Measurements from ENCODE around the gene LYSMD4. TPM values are rescaled to one million over a fixed set of nuclear protein-coding genes. Genes with fewer than 3 reads are reported as not detected.
"Not testable (repeated sequence)": the region's sequence is repeated elsewhere in the genome, so short reads cannot be mapped to it uniquely, and the experiment has no call there.

LYSMD4 gene
- 1 to 10 TPM; 3.7 to 4.2 TPM for total RNA-seq

GRCh38 chr15:99733268-99734039 is at the start of gene LYSMD4:
TSS of gene LYSMD4 (minus strand) at chr15:99733437. CDS start at chr15:99731999, 1,438 bp downstream.
- peaks cover 5% of the 10 kb centered on the region for H3K36me3 Mint-ChIP-seq (ENCODE audit: low read depth)
- peaks cover 4% of the 10 kb centered on the region for H3K4me1 Mint-ChIP-seq
- no peaks in the 10 kb centered on the region for H3K27me3 Mint-ChIP-seq
- peak; percentile 99 for ATAC-seq (replicated peaks)
- peak within 1 kb of the TSS; percentile 87 for H3K4me3 Mint-ChIP-seq
- no peaks in the 10 kb centered on the region for H3K9me3 Mint-ChIP-seq
- H3K27ac Mint-ChIP-seq, result peak within 1 kb of the TSS; percentile 95

DNA sequence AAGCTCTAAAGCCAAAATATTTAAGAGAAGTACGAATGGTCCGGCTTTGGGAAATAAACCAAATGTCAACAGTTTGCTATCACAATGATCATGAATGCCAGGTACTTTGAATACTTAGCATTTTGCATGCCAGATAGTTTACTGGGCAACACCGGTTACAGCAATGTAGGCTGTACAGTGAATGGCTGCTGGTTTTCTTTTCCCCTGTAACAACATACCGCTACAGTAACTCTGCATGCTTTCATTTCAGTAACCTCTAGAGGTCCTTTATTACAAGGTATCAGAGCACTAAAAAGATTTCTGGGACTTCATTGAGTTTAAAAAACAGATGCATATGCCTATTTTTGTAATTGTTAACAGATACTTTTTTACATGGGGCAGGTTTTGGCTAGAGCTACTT is 48.8 kb upstream of the LYSMD4 start:
- H3K27me3 Mint-ChIP-seq; ATAC-seq (replicated peaks); H3K27ac Mint-ChIP-seq; H3K4me1 Mint-ChIP-seq; H3K36me3 Mint-ChIP-seq (ENCODE audit: low read depth); H3K4me3 Mint-ChIP-seq; H3K9me3 Mint-ChIP-seq: not testable (repeated sequence)

DNA sequence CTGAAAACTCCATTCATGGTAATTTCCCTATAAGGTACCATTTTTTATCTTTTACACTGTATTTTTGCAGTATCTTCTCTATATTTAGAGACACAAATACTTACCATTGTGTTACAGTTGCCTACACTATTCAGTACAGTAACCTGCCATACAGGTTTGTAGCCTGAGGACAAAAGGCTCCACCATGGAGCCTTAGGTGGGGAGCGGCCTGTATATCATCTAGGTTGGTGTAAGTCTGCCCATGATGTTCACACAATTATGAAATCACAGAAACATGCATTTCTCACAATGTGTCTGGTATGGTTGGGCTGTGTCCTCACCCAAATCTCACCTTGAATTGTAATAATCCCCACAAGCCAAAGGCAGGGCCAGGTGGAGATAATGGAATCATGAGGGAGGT is 43.9 kb upstream of the LYSMD4 start:
- H3K27me3 Mint-ChIP-seq, result no peaks in the 10 kb centered on the region
- H3K36me3 Mint-ChIP-seq (ENCODE audit: low read depth), result no peaks in the 10 kb centered on the region
- H3K9me3 Mint-ChIP-seq, result no peaks in the 10 kb centered on the region
- no peaks in the 10 kb centered on the region for H3K4me1 Mint-ChIP-seq
- ATAC-seq (replicated peaks), result no peak
- H3K4me3 Mint-ChIP-seq, result no peak overlapping the region
- no peak overlapping the region for H3K27ac Mint-ChIP-seq

GRCh38 chr15:99764522-99764921 is 31.3 kb upstream of the LYSMD4 start:
- ATAC-seq (replicated peaks), result no peak
- Mint-ChIP-seq H3K36me3 (ENCODE audit: low read depth) (no peaks in the 10 kb centered on the region), H3K27me3 (no peaks in the 10 kb centered on the region), H3K9me3 (no peaks in the 10 kb centered on the region), H3K4me3 (no peak overlapping the region), H3K4me1 (no peaks in the 10 kb centered on the region), H3K27ac (no peak overlapping the region)

- H3K4me1 Mint-ChIP-seq, result no peaks in the 10 kb centered on the region
- no peak for ATAC-seq (replicated peaks)
- no peak overlapping the region for H3K4me3 Mint-ChIP-seq
- no peaks in the 10 kb centered on the region for H3K36me3 Mint-ChIP-seq (ENCODE audit: low read depth)
- no peaks in the 10 kb centered on the region for H3K9me3 Mint-ChIP-seq
- H3K27me3 Mint-ChIP-seq, result no peaks in the 10 kb centered on the region
- H3K27ac Mint-ChIP-seq, result no peak overlapping the region
These were observed 30.6 kb upstream of the LYSMD4 start for GRCh38 chr15:99763827-99764226.

DNA sequence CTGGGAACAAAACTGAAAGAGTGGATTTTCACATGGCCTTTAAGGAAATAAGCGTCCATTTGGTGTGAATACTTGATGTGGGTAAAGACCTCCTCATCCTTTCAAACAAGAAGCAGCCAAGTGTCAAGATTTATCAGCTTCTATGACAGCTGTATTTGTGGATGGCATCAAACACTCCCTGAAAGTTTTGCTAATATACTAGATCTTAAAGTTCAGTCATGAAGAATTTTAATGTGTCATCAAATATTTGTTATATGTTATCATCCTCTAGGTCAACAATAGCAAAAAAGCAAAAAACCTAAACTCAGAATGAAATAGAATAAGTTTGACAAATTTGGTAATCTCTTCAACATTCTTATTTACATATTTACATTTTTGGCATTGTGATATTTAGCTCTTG is 29.1 kb upstream of the LYSMD4 start:
- Mint-ChIP-seq H3K4me3 (no peak overlapping the region), H3K36me3 (ENCODE audit: low read depth) (no peaks in the 10 kb centered on the region), H3K27me3 (no peaks in the 10 kb centered on the region), H3K4me1 (no peaks in the 10 kb centered on the region), H3K27ac (no peak overlapping the region), H3K9me3 (no peaks in the 10 kb centered on the region)
- no peak for ATAC-seq (replicated peaks)

GRCh38 chr15:99755692-99756409 is 22.6 kb upstream of the LYSMD4 start:
- ATAC-seq (replicated peaks), result peak; percentile 80
- Mint-ChIP-seq H3K9me3 (no peaks in the 10 kb centered on the region), H3K36me3 (ENCODE audit: low read depth) (no peaks in the 10 kb centered on the region), H3K27me3 (no peaks in the 10 kb centered on the region), H3K27ac (no peak overlapping the region), H3K4me3 (no peak overlapping the region), H3K4me1 (peaks cover 5% of the 10 kb centered on the region)

DNA sequence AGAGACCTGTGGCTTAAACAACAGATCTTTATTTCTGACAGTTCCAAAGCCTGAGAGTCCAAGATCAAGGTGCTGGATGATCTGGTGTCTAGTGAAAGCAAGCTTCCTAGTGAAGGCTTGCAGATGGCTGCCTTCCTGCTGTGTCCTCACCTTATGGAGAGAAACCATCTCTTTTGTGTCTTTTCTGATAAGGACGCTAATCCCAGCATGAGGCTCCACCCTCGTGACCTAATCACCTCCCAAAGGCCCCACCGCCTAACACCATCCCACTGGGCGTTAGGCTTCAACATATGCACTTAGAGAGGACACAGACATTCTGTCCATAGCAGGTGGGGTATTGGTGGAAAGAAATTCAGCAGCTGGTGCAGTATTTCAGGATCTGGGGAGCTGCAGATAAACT is 19.8 kb upstream of the LYSMD4 start:
- H3K27ac Mint-ChIP-seq, result no peak overlapping the region
- no peaks in the 10 kb centered on the region for H3K36me3 Mint-ChIP-seq (ENCODE audit: low read depth)
- no peak for ATAC-seq (replicated peaks)
- peaks cover 5% of the 10 kb centered on the region for H3K4me1 Mint-ChIP-seq
- H3K4me3 Mint-ChIP-seq, result no peak overlapping the region
- no peaks in the 10 kb centered on the region for H3K9me3 Mint-ChIP-seq
- H3K27me3 Mint-ChIP-seq, result no peaks in the 10 kb centered on the region

GRCh38 chr15:99752556-99752955 is 19.3 kb upstream of the LYSMD4 start:
- Mint-ChIP-seq H3K27ac (no peak overlapping the region), H3K9me3 (no peaks in the 10 kb centered on the region), H3K4me3 (no peak overlapping the region), H3K4me1 (peaks cover 5% of the 10 kb centered on the region), H3K27me3 (no peaks in the 10 kb centered on the region), H3K36me3 (ENCODE audit: low read depth) (no peaks in the 10 kb centered on the region)
- ATAC-seq (replicated peaks), result no peak

DNA sequence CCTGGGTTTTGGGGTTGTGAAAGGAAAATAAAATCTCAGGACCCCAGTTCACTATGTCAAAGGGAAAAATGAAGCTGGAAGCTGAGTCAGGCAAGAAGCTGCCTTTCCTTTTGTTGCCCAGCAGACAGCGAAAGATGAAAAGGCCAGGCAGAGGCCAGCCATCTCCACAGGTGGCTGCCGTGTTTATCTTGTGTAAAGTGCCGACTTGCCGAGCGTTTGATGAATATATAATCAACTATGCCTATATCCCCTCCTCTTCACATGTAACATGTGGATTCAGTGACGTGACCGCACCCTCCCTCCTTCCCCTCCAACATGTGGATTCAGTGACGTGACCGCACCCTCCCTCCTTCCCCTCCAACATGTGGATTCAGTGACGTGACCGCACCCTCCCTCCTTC is 17.1 kb upstream of the LYSMD4 start:
- not testable (repeated sequence) for H3K9me3 Mint-ChIP-seq; H3K36me3 Mint-ChIP-seq (ENCODE audit: low read depth); H3K4me3 Mint-ChIP-seq; H3K27ac Mint-ChIP-seq; ATAC-seq (replicated peaks); H3K4me1 Mint-ChIP-seq; H3K27me3 Mint-ChIP-seq

- no peak overlapping the region for H3K4me3 Mint-ChIP-seq
- ATAC-seq (replicated peaks), result no peak
- H3K36me3 Mint-ChIP-seq (ENCODE audit: low read depth), result no peaks in the 10 kb centered on the region
- no peak overlapping the region for H3K27ac Mint-ChIP-seq
- H3K9me3 Mint-ChIP-seq, result no peaks in the 10 kb centered on the region
- peaks cover 3% of the 10 kb centered on the region for H3K27me3 Mint-ChIP-seq
- H3K4me1 Mint-ChIP-seq, result no peaks in the 10 kb centered on the region
These were observed 16.1 kb upstream of the LYSMD4 start for GRCh38 chr15:99749386-99749785.

DNA sequence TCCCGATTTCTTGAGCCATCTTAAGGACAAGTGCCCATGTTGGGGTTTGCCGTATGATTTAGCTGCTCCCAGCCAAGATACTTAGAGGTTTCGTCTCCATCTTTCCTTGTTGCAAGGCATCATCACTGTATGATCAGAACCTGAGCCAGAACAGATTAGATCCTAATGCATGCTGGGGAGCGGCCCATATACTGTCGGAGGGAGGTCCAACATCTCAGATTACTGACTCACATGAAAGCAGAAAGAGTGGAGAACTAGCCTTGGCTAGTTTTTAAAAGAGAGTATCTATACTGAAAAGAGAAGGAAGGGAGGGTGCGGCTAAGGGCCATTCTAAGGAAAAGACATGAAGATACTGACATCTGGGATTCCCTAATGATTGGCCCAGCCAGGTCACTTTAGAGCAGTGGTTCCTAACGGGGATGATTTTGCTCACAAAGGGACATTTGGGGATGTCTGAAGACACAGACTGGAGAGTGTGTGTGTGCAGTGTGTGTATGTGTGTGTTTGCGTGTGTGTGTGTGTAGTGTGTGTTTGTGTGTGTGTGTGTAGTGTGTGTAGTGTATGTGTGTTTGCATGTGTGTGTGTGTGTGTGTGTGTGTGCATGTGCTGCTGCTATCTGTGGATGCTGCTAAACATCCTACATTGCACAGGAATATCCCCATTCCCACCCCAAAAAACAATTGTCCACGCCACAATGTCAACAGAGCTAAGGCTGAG is 12.3 kb upstream of the LYSMD4 start:
- Mint-ChIP-seq H3K27ac (no peak overlapping the region), H3K36me3 (ENCODE audit: low read depth) (no peaks in the 10 kb centered on the region), H3K4me1 (no peaks in the 10 kb centered on the region), H3K4me3 (no peak overlapping the region), H3K9me3 (no peaks in the 10 kb centered on the region), H3K27me3 (peaks cover 3% of the 10 kb centered on the region)
- ATAC-seq (replicated peaks), result no peak

DNA sequence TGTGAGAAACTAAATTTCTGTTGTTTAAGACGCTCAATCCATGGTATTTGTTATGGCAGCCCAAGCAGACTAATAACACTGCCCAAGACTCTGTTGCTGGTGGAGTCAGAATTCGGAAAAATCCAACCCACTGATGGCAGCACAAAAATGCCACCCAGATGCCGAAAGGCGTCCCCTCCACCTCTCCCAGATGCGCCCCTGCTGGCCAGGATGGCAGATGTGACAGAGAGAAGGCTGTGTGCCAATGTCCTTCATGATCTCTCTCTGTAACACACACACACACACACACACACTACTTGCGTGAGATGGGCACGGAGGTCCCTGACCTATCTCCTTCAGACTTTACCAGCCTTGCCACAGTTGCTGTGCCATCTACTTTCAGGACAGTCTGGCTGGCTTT is 10.9 kb upstream of the LYSMD4 start:
- Mint-ChIP-seq H3K9me3 (no peaks in the 10 kb centered on the region), H3K27ac (no peak overlapping the region)
- no peak for ATAC-seq (replicated peaks)

GRCh38 chr15:99741835-99742234 is 8.6 kb upstream of the LYSMD4 start:
- Mint-ChIP-seq H3K27me3 (peaks cover 3% of the 10 kb centered on the region), H3K9me3 (no peaks in the 10 kb centered on the region), H3K4me1 (no peaks in the 10 kb centered on the region), H3K27ac (no peak overlapping the region), H3K4me3 (no peak overlapping the region), H3K36me3 (ENCODE audit: low read depth) (no peaks in the 10 kb centered on the region)
- ATAC-seq (replicated peaks), result no peak

More for the DNA sequence above, 10.9 kb upstream of the LYSMD4 start:
- no peaks in the 10 kb centered on the region for H3K36me3 Mint-ChIP-seq (ENCODE audit: low read depth)
- no peaks in the 10 kb centered on the region for H3K4me1 Mint-ChIP-seq
- H3K4me3 Mint-ChIP-seq, result no peak overlapping the region
- H3K27me3 Mint-ChIP-seq, result peaks cover 3% of the 10 kb centered on the region
